ENCODE results near the gene LHB.
"Not testable (repeated sequence)": the region's sequence is repeated elsewhere in the genome, so short reads cannot be mapped to it uniquely, and the experiment has no call there.

LHB gene

GRCh38 chr19:49022116-49022515, 5.2 kb upstream of the LHB start:
- no peak for TF ChIP-seq CTCF (IDR thresholded peaks at IDR 0.05; ENCODE audit: borderline replicate concordance, insufficient read depth, low read depth, low read length)
- H3K4me3 ChIP-seq (ENCODE audit: low read depth, low read length) = no peak overlapping the region

GRCh38 chr19:49020931-49021895, 4.3 kb upstream of the LHB start:
- no peak for TF ChIP-seq CTCF (IDR thresholded peaks at IDR 0.05; ENCODE audit: borderline replicate concordance, insufficient read depth, low read depth, low read length)
- no peak overlapping the region for H3K4me3 ChIP-seq (ENCODE audit: low read depth, low read length)

- H3K4me3 ChIP-seq (ENCODE audit: low read depth, low read length) = no peak overlapping the region
- TF ChIP-seq CTCF (IDR thresholded peaks at IDR 0.05; ENCODE audit: borderline replicate concordance, insufficient read depth, low read depth, low read length) = no peak
These were observed 3.5 kb upstream of the LHB start for GRCh38 chr19:49020342-49020741.

GRCh38 chr19:49019242-49019932, 2.5 kb upstream of the LHB start:
- no peak overlapping the region for H3K4me3 ChIP-seq (ENCODE audit: low read depth, low read length)
- no peak for TF ChIP-seq CTCF (IDR thresholded peaks at IDR 0.05; ENCODE audit: borderline replicate concordance, insufficient read depth, low read depth, low read length)

- H3K4me3 ChIP-seq (ENCODE audit: low read depth, low read length) = not testable (repeated sequence)
These were observed 1.7 kb upstream of the LHB start for GRCh38 chr19:49018388-49019241.

GRCh38 chr19:49017666-49018351, 918 bp upstream of the LHB start:
- peak overlapping the region; percentile 44 for H3K4me3 ChIP-seq (ENCODE audit: low read depth, low read length)

More at GRCh38 chr19:49017666-49018351, 918 bp upstream of the LHB start:
- peak; percentile 83 for TF ChIP-seq CTCF (IDR thresholded peaks at IDR 0.05; ENCODE audit: borderline replicate concordance, insufficient read depth, low read depth, low read length)

All from GM12875 (cell line).